Vagina (tissue), 2 donors: Measurements from ENCODE around the gene AIFM3. TPM values are rescaled to one million over a fixed set of nuclear protein-coding genes. Genes with fewer than 3 reads are reported as not detected.
"Not testable (repeated sequence)": the region's sequence is repeated elsewhere in the genome, so short reads cannot be mapped to it uniquely, and the experiment has no call there.

ENCODE experiments used
- DNase-seq, 2 donors: peaks; one replicate each; pipeline ENCODE4 v3.0.0-alpha.2; 2017; ENCODE audit errors: extremely low spot score in 2 of 2
- H3K27ac ChIP-seq: fragments of 200-600 bp; sonication (generic); one replicate; pipeline ENCODE4 v1.5.1; 2019
- H3K27me3 ChIP-seq: fragments of 200-600 bp; sonication (generic); one replicate; pipeline ENCODE4 v1.5.1; 2019
- H3K36me3 ChIP-seq, 2 donors: fragments of 200-600 bp; sonication (generic); one replicate each; pipeline ENCODE4 v1.5.1; 2017 to 2019
- H3K4me1 ChIP-seq: fragments of 200-600 bp; sonication (generic); one replicate; pipeline ENCODE4 v1.5.1; 2019
- H3K4me3 ChIP-seq, 2 donors: fragments of 200-600 bp; sonication (generic); 1 replicate in 1 of 2; 2 replicates in 1 of 2; pipeline ENCODE4 v1.5.1; 2016 to 2019
- H3K9me3 ChIP-seq: fragments of 200-600 bp; sonication (generic); one replicate; pipeline ENCODE4 v1.5.1; 2019
- POLR2A ChIP-seq, 2 donors: fragments of 450-650 bp; IDR thresholded peaks; one replicate each; pipeline ENCODE4 v1.6.1; 2017; ENCODE audit warnings: antibody characterized with exemption in 2 of 2, mild to moderate bottlenecking in 2 of 2, moderate library complexity in 2 of 2
- POLR2AphosphoS5 ChIP-seq, 2 donors: sonication (generic); formaldehyde crosslinking; IDR thresholded peaks; one replicate each; pipeline ENCODE4 v1.9.0; 2017; ENCODE audit warnings: antibody characterized with exemption in 2 of 2, mild to moderate bottlenecking in 2 of 2, low read depth in 1 of 2; ENCODE audit not compliant: insufficient read depth in 1 of 2
- intact Hi-C: fragments of 100-400 bp; cut with DNase I; formaldehyde crosslinking; loops from one replicate; pipeline ENCODE4 v1.15.1; 2023
- total RNA-seq: library from RNA; depleted of rRNA; stranded (reverse); fragments of >200 nt; gene quantifications from one replicate; pipeline ENCODE4 v1.2.3, GENCODE V29; 2016
- TF ChIP-seq, protein P1 (sequence below), 3 experiments: fragments of 450-650 bp in 2 of 3; fragments of 200-600 bp in 1 of 3; sonication (generic) in 1 of 3; IDR thresholded peaks; one replicate each; pipeline ENCODE4 v1.5.1; 2017 to 2019; ENCODE audit warnings: antibody characterized with exemption in 3 of 3, mild to moderate bottlenecking in 2 of 3, moderate library complexity in 2 of 3

AIFM3 gene
- total RNA-seq, 1 donor from 2014 or later, result not detected

DNA sequence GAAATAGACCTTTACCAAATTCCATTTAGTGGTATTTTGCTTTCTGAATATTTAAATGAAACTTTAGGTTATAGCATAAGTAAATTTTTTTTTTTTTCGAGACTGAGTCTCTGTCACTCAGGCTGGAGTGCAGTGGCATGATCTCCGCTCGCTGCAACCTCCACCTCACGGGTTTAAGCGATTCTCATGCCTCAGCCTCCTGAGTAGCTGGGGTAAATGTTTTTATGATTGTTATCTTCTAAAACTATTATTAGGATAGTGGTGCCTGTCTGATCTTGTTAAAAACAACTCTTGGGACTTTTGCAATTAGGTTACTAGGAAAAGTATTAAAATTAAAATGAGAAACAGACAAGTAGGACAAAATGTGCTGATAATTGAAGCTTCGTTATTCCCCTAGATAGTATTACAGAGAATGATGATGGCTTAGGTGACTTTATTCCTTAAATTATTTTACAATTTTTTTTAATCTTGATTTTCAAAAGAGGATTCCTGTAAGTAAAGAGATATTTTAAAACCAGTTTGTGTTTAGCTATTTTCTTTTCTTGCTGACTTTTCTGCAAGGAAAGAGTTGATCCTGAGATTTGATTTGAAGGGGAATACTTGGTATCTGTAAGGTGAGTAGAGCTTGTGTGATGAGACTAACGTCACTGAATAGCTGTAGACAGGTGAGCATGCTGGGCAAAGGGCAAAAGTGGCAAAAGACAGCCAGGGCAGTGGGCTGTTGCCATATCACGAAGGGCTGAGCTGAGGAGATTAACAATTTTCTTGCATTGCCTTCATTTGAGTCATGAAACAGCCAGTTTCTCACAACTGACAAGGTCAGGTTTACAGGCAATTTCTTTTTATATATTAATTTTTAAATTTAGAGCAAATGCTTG, 29.0 kb upstream of the AIFM3 start:
- H3K27ac ChIP-seq, result no peak overlapping the region
- intact Hi-C loops, result no loop called here
- no peak for TF ChIP-seq POLR2AphosphoS5 (IDR thresholded peaks at IDR 0.05; ENCODE audit: insufficient read depth in 1 of 2, low read depth in 1 of 2)
- TF ChIP-seq POLR2A (IDR thresholded peaks at IDR 0.05), result no peak
- TF ChIP-seq, protein P1, sequence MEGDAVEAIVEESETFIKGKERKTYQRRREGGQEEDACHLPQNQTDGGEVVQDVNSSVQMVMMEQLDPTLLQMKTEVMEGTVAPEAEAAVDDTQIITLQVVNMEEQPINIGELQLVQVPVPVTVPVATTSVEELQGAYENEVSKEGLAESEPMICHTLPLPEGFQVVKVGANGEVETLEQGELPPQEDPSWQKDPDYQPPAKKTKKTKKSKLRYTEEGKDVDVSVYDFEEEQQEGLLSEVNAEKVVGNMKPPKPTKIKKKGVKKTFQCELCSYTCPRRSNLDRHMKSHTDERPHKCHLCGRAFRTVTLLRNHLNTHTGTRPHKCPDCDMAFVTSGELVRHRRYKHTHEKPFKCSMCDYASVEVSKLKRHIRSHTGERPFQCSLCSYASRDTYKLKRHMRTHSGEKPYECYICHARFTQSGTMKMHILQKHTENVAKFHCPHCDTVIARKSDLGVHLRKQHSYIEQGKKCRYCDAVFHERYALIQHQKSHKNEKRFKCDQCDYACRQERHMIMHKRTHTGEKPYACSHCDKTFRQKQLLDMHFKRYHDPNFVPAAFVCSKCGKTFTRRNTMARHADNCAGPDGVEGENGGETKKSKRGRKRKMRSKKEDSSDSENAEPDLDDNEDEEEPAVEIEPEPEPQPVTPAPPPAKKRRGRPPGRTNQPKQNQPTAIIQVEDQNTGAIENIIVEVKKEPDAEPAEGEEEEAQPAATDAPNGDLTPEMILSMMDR (IDR thresholded peaks at IDR 0.05), result no peak
- no peak overlapping the region for H3K4me3 ChIP-seq
- DNase-seq, result no peak
- no peaks in the 10 kb centered on the region for H3K9me3 ChIP-seq
- H3K27me3 ChIP-seq, result no peaks in the 10 kb centered on the region
- H3K4me1 ChIP-seq, result peaks cover 78% of the 10 kb centered on the region
- H3K36me3 ChIP-seq, result peaks cover 4 to 19% of the 10 kb centered on the region in 2 donors

DNA sequence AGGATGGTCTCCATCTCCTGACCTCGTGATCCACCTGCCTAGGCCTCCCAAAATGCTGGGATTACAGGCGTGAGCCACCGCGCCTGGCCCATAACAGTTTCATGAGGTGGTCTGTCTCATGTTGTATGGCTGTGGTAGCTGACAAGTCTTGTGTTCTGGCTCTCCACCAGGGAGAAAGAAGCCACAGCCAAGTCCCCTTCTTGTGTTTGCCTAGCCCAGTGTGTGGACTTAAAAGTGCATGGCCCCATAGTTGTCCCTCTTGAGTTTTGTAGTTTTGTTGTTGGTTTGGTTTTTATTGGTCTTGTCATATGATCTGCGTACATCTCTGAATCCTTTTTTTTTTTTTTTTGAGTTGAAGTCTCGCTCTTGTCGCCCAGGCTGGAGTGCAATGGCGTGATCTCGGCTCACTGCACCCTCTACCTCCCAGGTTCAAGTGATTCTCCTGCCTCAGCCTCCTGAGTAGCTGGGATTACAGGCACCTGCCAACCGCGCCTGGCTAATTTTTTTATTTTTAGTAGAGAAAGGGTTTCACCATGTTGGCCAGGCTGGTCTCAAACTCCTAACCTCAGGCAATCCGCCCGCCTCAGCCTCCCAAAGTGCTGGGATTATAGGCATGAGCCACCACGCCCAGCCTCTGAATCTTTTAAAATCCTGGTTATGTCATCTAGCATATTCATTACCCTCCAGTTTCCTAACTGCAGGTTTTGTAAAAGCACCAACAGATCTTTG, 27.4 kb upstream of the AIFM3 start:
- DNase-seq, H3K27me3 ChIP-seq, H3K4me3 ChIP-seq, intact Hi-C loops, H3K27ac ChIP-seq, H3K9me3 ChIP-seq: not testable (repeated sequence)
- Histone ChIP-seq H3K36me3 (peaks cover 0 to 10% of the 10 kb centered on the region in 2 donors), H3K4me1 (peaks cover 69% of the 10 kb centered on the region)

DNA sequence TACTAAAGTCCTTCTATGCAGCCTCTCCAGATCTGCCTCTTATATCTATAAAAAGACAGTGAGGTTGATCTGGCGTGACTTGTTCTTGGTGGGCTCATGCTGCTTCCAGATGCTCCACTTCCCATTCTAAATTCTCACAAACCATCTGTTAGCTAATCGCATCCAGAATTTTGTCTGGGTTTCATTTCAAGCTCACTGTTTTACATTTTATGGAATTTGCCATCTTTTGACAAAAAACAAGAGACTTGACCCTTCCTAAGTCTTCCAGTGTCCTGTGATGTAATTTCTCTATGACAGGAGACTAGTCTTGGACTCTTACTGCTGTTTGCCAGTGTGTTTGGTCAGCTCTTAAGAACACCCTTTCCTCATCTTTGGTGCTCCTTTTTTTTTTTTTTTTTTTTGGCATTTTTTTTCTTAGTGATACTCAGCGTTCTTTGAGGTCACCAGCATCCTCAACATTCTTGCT, 26.8 kb upstream of the AIFM3 start:
- peaks cover 67% of the 10 kb centered on the region for H3K4me1 ChIP-seq
- H3K36me3 ChIP-seq, result peaks cover 0 to 5% of the 10 kb centered on the region in 2 donors
- H3K27me3 ChIP-seq, result no peaks in the 10 kb centered on the region
- no peak for DNase-seq
- intact Hi-C loops, result no loop called here
- no peak overlapping the region for H3K4me3 ChIP-seq
- no peak overlapping the region for H3K27ac ChIP-seq
- no peaks in the 10 kb centered on the region for H3K9me3 ChIP-seq
- TF ChIP-seq POLR2AphosphoS5 (IDR thresholded peaks at IDR 0.05; ENCODE audit: insufficient read depth in 1 of 2, low read depth in 1 of 2) (no peak), POLR2A (IDR thresholded peaks at IDR 0.05) (no peak)
- TF ChIP-seq, protein P1 (IDR thresholded peaks at IDR 0.05), result no peak

DNA sequence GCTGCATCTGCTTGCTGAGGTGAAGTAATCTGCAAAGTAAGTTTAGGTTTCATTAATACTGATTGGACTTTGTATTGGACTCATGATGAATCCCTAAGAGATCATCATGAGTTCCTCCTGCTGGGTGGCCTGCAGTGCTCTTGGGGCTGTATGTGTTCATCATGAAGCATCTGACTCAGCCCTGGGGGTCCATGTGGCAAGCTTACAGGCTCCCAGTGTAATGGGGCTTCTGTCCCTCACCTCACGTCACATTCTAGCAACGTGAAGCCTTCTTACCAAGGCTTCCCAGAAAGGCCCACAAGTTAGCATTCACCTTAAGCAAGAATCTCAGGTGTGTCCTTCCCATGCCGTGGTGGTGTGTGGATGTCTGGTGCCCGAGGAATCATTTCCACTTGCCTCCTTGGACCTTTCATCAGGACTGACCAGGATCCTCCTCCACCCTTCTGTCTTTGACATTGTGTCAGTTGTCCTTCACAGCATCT, 26.1 kb upstream of the AIFM3 start:
- TF ChIP-seq, protein P1 (IDR thresholded peaks at IDR 0.05), result no peak
- TF ChIP-seq POLR2AphosphoS5 (IDR thresholded peaks at IDR 0.05; ENCODE audit: insufficient read depth in 1 of 2, low read depth in 1 of 2), result no peak
- TF ChIP-seq POLR2A (IDR thresholded peaks at IDR 0.05), result no peak
- intact Hi-C loops, result no loop called here
- H3K27ac ChIP-seq, result no peak overlapping the region
- peaks cover 67% of the 10 kb centered on the region for H3K4me1 ChIP-seq
- peaks cover 0 to 4% of the 10 kb centered on the region in 2 donors for H3K36me3 ChIP-seq
- H3K9me3 ChIP-seq, result no peaks in the 10 kb centered on the region
- H3K27me3 ChIP-seq, result no peaks in the 10 kb centered on the region
- H3K4me3 ChIP-seq, result no peak overlapping the region
- DNase-seq, result no peak

DNA sequence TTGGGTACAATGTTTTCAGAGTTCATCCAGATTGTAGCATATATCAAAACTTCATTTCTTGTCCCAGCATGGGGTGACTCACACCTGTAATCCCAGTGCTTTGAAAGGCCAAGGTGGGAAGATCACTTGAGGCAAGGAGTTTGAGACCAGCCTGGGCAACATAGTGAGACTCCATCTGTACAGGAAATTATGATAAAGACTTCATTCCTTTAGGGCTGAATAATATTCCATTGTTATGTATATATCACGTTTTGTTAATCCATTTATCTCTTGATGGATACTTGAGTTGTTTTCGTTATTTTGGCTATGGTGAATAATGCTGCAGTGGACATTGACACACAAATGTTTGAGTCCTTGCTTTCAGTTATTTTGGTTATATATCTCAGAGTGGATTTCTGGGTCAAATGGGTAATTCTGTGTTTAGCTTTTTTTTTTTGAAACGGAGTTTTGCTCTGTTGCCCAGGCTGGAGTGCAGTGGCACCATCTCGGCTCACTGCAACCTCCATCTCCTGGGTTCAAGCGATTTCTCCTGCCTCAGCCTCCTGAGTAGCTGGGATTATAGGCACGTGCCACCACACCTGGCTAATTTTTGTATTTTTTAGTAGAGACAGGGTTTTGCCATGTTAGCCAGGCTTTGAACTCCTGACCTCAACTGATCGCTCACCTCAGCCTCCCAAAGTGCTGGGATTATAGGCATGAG, 24.7 kb upstream of the AIFM3 start:
- H3K4me3 ChIP-seq, H3K27me3 ChIP-seq, DNase-seq, H3K9me3 ChIP-seq, H3K36me3 ChIP-seq, intact Hi-C loops, H3K27ac ChIP-seq: not testable (repeated sequence)
- peaks cover 65% of the 10 kb centered on the region for H3K4me1 ChIP-seq
